ENCODE data around the gene ST3GAL3.

DNA sequence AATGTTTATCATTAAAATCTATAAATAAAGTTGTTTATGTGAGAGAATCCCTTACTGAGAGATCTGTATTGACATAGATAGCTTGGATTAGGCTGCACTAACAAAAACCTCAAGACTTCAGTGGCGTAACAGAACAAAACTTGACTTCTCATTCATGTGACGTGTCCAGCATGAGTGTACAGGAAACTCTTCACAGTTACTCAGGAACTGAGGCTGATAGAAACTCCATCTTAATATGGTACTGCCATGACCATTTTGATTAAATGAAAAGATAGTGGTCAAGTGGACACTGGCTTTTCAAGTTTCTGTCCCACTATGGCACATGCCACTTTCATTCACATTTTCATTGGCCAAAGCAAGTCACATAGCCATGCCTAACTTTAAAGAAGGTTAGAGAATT lies 3.7 kb downstream of the ST3GAL3 start:
- TF ChIP-seq ZNF274 (IDR thresholded peaks at IDR 0.05; ENCODE audit: low read depth, low read length) = no peak
- TF ChIP-seq YY1 (IDR thresholded peaks at IDR 0.05; ENCODE audit: insufficient read depth, insufficient read length) = no peak
- TF ChIP-seq SUZ12 (IDR thresholded peaks at IDR 0.05; ENCODE audit: extremely low read depth, insufficient read depth, insufficient read length) = no peak

Data from NT2/D1 (cell line).